ENCODE data around the gene ARHGEF19.
"Not testable (repeated sequence)": the region's sequence is repeated elsewhere in the genome, so short reads cannot be mapped to it uniquely, and the experiment has no call there.

The ARHGEF19 gene

DNA sequence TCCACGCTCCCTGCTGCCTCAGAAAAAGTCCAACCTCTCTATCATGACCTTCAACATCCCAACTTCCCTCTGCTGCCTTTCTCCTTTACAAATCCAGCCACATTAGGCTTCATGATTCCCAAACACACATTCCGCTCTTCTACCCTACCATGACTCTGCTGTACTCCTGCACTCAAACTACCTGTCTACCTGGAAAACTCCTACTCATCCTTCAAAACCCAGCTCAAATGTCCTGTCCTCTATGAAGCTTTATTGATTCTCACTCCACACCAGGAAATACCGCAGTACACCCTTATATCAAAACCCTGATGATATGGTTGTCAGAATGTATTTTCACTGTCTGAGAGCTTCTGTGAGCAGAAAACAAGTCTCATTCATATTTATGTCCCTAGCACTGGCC lies 8.9 kb downstream of the ARHGEF19 start:
- no peak overlapping the region for H3K4me3 ChIP-seq (ENCODE audit: low read depth, low read length)
- DNase-seq (ENCODE audit: low read depth): no peak
- TF ChIP-seq, protein P1, sequence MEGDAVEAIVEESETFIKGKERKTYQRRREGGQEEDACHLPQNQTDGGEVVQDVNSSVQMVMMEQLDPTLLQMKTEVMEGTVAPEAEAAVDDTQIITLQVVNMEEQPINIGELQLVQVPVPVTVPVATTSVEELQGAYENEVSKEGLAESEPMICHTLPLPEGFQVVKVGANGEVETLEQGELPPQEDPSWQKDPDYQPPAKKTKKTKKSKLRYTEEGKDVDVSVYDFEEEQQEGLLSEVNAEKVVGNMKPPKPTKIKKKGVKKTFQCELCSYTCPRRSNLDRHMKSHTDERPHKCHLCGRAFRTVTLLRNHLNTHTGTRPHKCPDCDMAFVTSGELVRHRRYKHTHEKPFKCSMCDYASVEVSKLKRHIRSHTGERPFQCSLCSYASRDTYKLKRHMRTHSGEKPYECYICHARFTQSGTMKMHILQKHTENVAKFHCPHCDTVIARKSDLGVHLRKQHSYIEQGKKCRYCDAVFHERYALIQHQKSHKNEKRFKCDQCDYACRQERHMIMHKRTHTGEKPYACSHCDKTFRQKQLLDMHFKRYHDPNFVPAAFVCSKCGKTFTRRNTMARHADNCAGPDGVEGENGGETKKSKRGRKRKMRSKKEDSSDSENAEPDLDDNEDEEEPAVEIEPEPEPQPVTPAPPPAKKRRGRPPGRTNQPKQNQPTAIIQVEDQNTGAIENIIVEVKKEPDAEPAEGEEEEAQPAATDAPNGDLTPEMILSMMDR (IDR thresholded peaks at IDR 0.05; ENCODE audit: low read depth, low read length, missing control alignments): no peak

DNA sequence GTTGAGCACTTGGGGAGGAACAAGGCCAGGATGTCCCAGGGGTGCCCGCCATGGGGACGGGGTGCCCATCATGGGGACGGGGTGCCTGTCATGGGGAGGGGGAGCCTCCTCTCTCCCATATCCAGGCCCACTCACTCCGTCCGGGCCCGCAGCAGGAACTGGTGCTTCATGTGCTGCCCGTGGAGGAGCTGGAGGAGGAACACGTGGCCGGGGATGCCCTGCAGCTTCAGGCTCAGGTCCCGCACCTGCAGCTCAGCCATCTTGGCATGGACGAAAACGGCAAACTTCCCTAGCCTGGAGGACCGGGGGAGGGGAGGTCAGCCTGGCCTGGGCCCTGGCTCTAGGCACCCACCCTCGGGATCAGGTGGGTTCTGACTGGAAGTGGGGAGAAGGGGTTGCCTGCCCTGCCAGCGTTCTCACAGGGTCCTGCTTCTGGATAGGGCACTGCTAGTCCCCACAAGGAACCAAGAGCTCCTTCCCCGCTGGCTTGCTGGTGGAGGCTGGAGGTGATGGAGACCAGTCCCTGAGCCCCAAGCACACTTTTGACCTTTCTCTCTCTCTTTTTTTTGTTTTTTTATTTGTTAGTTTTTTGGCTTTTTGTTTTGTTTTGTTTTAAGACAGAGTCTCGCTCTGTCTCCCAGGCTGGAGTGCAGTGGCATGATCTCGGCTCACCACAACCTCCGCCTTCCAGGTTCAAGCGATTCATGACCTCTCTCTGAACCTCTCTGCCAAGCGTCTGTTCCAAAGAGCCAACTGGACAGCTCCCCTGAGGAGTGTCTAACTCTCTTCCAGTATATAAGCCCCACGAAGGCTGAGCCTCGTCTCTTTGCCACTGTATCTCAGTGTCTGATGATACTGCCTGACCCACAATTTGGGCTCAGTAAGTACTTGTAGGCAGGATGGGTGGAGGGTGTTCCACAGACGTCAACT lies 9.9 kb downstream of the ARHGEF19 start:
- TF ChIP-seq, protein P1 (IDR thresholded peaks at IDR 0.05; ENCODE audit: low read depth, low read length, missing control alignments): no peak
- no peak for DNase-seq (ENCODE audit: low read depth)
- H3K4me3 ChIP-seq (ENCODE audit: low read depth, low read length): no peak overlapping the region

DNA sequence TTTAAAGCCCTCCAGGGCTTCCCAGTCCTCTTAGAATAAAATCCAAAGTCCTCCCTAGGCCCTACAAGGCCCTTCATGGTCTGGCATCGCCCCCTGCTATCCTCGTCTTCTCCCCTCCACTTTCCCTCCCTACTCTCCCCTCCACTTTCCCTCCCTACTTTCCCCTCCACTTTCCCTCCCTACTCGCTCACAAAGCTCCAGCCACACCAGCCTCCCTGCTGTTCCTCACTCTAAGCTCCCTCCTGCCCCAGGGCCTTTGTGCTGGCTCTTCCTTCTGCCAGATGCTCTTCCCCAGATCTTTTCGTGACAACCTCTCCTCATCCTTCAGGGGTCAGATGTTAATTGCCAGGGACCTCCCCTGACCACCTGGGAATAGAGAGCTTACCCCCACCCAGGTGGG lies 12.8 kb downstream of the ARHGEF19 start:
- H3K4me3 ChIP-seq (ENCODE audit: low read depth, low read length): no peak overlapping the region
- TF ChIP-seq, protein P1 (IDR thresholded peaks at IDR 0.05; ENCODE audit: low read depth, low read length, missing control alignments): no peak
- no peak for DNase-seq (ENCODE audit: low read depth)

DNA sequence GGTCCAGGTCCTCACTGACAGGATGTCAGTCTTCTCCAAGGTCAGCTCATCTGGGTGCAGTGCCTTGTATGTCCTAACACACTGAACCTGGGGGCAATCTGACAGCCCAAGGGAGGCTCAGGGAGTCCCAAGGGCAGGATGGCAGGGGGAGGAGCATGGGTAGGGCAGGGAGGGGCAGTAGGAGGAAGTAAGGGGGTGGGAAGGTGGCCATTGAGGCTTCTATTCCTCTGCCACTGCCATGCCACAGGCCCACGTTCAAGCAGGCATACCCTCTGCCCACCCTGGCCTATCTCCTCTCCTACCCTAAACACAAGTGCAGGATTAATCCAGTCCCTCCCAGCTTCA lies 13.3 kb downstream of the ARHGEF19 start:
- DNase-seq (ENCODE audit: low read depth): no peak
- TF ChIP-seq, protein P1 (IDR thresholded peaks at IDR 0.05; ENCODE audit: low read depth, low read length, missing control alignments): no peak
- no peak overlapping the region for H3K4me3 ChIP-seq (ENCODE audit: low read depth, low read length)

DNA sequence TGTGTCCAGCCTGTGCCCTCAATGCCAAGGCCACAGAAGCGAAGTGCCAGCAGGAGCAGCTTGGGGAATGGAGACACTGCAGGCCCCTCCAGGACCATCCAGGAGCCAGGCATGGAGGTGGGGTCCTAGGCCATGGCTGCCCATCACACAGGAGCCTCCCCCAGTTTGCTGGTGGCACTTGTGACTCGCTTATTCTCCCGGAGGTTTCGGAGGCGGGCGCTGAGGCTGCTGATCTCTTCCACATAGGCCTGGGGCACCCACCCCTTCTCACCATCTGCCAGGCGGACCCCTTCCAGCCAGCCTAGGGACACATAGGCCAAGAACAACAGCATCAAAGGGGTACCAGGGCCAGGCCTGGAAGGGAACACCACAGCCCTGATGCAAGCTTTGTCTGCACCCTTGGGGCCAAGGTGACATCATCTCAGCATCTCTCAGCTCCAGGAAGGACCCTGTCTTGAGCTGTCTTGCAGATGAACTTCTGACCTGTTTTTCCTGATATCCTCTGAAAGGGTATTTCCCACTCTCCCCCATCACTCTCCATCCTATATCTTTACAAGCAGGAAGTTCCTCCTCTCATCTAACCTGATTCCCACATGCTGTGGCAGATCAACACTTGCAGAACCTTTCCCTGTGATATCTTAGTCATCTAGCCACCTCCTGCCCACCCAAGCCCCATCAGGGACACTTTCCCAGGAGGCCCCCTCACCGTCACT lies 13.9 kb downstream of the ARHGEF19 start:
- TF ChIP-seq, protein P1 (IDR thresholded peaks at IDR 0.05; ENCODE audit: low read depth, low read length, missing control alignments): no peak
- no peak overlapping the region for H3K4me3 ChIP-seq (ENCODE audit: low read depth, low read length)
- no peak for DNase-seq (ENCODE audit: low read depth)

DNA sequence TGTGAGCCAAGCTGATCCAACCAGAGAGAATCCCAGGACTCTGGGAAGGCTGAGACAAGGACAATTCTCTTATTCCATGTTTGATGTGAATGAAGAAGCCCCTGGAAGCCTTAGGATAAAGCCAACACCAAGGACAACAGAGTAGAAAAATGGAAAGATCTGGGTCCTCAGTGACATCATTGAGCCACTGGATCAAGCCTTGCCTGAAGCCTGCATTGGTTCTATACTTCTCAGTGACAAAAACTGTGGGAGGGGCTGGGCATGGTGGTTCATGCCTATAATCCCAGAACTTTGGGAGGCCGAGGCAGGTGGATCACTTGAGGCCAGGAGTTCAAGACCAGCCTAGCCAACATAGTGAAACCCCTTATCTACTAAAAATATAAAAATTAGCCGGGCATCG lies 15.6 kb downstream of the ARHGEF19 start:
- H3K4me3 ChIP-seq (ENCODE audit: low read depth, low read length): no peak overlapping the region
- TF ChIP-seq, protein P1 (IDR thresholded peaks at IDR 0.05; ENCODE audit: low read depth, low read length, missing control alignments): no peak
- DNase-seq (ENCODE audit: low read depth): no peak

DNA sequence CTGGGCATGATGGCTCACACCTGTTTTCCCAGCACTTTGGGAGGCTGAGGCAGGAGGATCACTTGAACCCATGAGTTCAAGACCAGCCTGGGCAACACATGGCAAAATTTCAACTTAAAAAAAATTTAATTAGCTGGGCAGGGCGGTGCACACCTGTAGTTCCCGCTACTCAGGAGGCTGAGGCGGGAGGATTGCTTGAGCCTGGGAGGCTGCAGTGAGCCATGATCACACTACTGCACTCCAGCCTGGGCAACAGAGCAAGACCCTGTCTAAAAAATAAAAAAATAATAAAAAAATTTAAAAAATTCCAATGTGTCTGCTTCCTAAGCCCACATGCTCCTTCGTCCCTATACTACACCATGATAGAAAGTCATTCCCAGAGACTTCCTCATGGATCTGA lies 16.3 kb downstream of the ARHGEF19 start:
- H3K4me3 ChIP-seq (ENCODE audit: low read depth, low read length); DNase-seq (ENCODE audit: low read depth): not testable (repeated sequence)
